ENCODE data around the gene DDX25.

The DDX25 gene

DNA sequence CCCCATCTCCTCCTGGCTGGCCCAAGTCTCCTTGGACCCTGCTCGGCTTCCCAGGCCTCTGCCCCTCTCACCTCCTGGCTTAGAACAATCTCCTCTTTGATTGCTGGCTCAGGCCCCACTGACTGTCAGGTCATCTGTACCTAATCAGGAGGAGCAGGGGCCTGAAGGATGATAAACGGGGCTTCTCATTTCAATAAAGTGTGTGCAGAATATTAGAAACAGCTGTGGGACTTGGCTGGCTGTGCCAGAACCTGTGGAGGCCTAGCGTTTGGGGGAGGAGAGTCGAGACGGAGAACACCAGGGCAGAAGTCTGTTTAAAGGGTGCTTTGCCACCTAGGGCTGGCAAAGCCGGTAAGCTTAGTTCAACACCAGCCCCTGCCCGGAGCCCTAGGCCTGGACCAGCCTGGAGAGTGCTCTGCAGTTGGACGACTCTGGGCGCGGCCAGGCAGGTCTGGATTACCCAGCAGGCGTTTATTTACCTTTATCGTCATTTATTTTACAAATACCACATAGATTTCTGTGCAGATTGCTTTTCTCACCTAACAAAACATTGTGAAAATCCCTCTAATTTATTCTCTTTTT is 31.4 kb downstream of the DDX25 start:
- DNase-seq (ENCODE audit: low read depth) = no peak

DNA sequence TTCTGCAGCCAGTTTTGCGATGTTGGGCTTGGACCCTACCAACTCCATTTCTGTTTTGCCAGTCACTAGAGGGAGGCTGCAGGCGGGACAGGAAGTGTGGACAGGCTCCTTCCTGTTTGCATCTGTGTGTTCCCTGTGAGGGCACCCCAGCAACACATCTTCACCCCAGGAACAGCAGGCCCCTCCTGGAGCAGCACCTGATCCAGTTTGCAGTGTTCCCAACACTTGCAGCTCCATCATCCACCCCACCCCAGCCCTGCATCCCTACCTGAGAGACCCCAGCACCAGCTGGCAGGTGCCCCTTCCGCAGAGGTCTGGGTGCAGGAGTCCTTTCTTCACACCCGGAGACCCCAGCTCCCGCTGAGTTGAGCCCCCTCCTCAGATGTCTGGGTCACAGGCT is 34.1 kb downstream of the DDX25 start:
- DNase-seq (ENCODE audit: low read depth) = no peak

GRCh38 chr11:125939081-125939521 is 34.8 kb downstream of the DDX25 start:
- no peak for DNase-seq (ENCODE audit: low read depth)

- no peak for DNase-seq (ENCODE audit: low read depth)
These were observed 35.8 kb downstream of the DDX25 start for GRCh38 chr11:125940145-125940544.

GRCh38 chr11:125941267-125941618 is 36.9 kb downstream of the DDX25 start:
- no peak for DNase-seq (ENCODE audit: low read depth)

- DNase-seq (ENCODE audit: low read depth) = no peak
These were observed 37.6 kb downstream of the DDX25 start for GRCh38 chr11:125941619-125942611.

DNA sequence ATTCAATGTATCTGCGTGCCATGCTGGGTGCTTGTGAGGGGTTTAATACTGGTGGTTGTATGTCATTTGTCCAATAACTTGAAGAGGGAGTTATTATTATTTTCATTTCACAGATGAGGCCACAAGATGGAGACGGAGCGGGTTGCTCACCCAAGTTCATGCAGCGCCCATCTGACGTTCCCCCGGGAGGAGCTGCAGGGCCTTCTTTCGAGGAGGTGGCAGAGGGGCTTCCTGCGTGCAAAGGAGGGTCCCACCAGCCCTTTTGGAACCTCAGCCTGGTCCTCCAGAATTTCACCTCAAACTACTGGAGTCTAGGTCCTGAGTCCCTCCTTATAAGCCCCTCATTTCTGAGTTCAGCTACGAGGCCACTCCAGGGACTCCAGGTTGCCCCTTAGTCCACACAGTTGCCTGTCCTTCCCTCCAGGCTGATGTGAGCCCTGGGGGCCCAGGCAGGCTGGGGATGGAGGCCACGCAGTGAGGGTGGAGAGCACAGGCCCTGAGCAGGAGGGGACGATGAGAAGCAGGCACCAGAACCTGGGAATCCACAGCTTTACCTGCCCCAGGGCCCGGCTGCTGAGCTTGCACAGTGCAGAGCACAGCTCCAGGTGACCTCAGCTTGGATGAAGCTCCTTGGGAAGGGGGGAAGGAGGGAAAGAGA is 38.6 kb downstream of the DDX25 start:
- DNase-seq (ENCODE audit: low read depth) = no peak

DNA sequence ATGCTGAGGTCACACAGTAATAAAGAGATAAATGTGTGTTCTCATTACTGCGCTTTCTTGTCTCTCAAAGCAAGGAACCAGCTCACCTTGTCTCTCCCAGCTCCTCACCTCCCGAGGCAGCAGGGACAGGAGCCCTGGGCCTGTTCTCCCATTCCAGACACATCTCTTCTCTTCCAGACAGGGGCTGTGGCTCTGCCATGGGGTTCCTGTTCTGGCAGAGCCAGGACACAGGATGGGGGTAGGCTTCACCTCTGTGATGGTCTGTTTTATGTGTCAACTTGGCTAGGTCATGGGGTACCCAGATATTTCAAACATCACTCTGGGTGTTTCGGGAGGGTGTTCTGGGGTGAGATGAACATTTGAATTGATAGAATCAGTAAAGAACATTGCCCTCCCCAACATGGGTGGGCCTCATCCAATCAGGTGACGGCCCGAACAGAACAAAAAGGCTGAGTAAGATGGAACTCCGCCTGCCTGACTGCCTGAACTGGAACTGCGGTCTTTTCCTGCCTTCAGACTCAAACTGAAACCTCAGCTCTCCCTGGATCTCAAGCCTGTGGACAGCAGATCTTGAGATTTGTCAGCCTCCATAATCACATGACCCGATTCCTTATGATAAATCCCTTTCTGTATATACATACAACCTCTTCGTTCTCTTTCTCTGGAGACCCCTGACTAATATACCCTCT is 39.5 kb downstream of the DDX25 start:
- DNase-seq (ENCODE audit: low read depth) = no peak

- no peak for DNase-seq (ENCODE audit: low read depth)
These were observed 40.2 kb downstream of the DDX25 start for GRCh38 chr11:125944350-125945010.

GRCh38 chr11:125945011-125945796 is 40.9 kb downstream of the DDX25 start:
- DNase-seq (ENCODE audit: low read depth) = no peak

GRCh38 chr11:125945797-125946520 is 41.7 kb downstream of the DDX25 start, which contains the start of gene VSIG10L2:
TSS of gene VSIG10L2 (plus strand) at chr11:125946044. CDS start at chr11:125946056, 12 bp downstream.
- DNase-seq (ENCODE audit: low read depth) = no peak

- DNase-seq (ENCODE audit: low read depth) = no peak
These were observed 42.6 kb downstream of the DDX25 start for GRCh38 chr11:125946712-125947418.

DNA sequence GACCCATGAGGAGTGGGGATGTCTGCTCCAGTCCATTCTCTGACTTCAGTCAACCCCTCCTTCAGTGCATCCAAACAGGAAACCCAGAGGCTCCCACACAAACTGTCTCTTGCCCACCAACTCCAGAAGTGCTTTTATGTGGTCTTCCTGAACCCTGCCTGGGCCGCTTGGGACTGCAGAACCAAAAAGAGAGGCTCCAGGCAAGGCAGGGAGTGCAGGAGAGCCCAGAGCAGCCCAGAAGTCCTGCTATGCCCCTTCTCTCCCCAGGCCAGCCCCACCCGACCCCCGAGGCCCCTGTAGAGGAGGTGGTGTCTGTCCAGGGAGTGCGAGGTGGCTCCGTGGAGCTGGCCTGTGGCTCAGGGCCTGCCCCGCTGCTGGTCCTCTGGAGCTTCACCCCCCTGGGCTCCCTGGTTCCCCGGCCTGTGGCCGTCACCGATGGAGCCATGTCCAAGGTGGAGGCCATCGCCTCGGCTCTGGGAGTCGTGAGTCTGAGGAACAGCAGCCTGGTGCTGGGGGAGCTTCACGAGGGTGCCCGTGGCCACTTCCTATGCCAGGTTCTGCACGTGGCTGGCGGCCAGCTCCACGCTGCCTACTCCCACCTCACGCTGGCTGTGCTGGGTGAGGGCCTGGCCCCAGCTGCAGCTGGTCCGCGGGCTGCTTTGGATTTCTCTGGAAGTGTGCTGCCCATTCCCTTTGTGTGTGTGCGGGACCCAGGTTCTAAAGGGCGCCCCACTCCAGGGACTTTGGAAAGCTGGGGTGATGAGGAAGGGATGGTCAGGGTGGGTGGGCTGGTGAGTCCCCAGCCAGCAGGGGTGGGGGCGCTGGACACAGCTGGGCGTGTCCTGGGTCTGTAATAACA is 43.3 kb downstream of the DDX25 start:
- no peak for DNase-seq (ENCODE audit: low read depth)

GRCh38 chr11:125948278-125949051 is 44.2 kb downstream of the DDX25 start:
- DNase-seq (ENCODE audit: low read depth) = no peak

DNA sequence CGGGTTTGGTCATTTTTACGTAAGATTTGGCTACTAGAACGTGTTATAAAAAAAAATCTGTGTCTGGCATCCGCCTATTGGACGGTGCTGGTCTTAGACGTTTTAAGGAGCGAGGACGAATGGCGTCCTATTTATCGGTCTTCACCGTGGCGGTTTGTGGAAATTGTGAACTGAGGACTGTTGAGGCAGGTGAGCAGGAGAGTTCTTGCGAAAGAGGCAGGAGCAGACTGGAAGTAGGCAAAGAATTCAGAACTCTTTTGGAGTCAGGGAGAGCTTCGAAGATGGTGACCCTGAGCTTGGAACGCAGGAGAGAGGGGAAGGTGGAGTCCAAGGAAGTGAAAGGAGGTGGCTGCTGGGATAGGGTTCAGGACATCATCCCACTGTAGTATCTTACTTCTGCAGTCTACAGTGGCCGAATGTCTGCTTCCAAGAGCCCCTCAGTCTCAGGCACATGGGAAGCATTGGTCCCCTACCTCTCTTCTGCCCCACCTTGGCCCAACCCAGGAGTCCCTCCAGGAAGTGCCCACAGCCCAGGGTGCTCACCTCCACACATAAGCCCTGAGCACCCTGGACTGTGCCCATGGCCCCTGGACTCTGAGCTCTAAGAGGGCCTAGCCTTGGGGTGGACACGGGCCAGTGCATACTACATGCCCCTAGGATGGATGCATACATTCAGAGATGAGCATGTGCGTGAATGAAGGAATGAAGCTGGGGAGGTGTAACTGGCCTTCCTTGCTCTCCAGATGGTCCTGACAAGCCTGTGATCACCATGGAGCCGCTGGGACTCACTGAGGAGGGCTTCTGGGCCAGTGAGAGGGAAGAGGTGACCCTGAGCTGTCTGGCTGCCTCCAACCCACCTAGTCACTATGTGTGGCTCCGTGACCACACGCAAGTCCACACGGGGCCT is 45.2 kb downstream of the DDX25 start:
- no peak for DNase-seq (ENCODE audit: low read depth)

DNA sequence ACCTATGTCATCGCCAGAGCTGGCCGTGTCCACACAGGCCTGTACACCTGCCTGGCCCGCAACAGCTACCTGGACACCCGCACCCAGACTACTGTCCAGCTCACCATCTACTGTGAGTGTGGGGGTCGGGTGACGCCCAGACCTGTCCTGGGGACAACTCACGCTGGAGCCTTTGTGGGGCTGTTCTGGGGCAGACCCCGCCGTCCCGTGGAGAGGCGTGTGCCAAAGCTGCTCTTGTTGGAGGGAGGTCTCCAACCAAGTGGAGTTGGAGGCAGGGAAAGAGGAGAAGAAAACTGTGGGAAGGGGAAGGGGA is 45.8 kb downstream of the DDX25 start:
- DNase-seq (ENCODE audit: low read depth) = no peak
